HS-5 (cell line): ENCODE measurements around the gene MYO10.
A peak's percentile ranks its signal among the peaks of the same experiment; 100 is the strongest.

ENCODE experiments used
- DNase-seq: peaks from one replicate; pipeline ENCODE4 v3.0.0-alpha.2; 2012; ENCODE audit warnings: low read depth

MYO10 gene

DNA sequence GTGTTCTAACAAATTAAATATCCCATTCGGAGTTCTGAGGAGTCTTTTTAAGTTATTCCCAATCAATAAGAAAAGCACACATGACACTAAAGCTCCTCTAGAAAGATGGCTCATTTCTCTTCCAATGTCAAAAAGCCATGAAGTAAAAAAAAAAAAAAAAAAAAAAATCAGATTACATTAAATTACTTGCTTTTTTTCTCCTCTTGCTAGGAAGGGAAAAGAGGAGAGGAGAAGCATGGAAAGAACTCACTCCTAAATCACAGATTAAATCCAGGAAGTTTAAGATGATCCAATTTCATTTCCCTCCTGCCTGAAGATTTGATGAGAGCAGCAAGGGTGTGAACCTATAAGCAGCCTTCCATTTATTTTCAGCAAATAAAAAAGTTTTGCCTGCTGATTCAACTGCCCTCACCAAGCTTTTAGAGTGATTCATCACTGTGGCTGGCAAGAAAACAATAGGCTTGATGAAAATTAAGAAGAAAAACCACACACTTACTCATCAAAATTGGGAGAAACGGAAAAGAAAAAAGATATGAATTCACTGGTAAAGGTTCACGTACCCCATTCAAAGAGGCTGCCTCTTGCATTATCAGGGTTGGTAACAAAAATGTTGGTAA lies 19.7 kb downstream of the MYO10 start:
- peak; percentile 99 for DNase-seq

DNA sequence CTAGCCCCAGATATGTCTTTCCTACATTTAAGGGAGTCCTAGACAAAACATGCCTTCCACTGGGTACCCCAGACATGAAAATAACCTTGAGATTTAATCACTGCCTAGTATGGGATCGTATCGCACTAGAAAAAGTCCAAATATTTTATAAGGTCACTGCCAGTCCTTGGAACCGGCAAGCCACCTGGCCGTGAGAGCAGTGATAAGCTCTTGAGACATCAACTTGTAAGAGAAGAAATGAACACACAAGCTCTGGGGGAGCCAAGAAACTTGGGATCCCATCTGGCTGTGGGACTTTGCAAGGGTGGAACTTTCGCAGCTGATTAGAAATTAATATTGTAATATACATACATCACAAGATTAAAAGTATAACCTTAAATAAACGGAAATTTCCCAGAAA lies 21.5 kb downstream of the MYO10 start:
- DNase-seq = no peak

DNA sequence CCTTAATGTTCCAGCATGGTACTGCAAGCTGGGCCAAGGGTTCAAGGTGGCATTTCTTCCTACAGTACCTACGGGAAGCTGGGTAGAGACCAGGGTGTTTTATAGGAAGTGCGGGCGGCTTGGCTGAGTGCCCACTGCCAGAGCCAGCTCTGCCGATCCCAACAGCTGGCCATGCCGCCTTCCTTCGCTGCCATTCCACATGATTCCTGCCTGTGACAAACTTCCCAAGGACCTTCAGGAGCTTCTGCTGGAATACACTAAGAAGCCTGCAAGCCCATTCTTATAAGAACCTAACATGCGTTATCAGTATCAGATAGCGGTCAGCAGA lies 22.0 kb downstream of the MYO10 start:
- DNase-seq = no peak

DNA sequence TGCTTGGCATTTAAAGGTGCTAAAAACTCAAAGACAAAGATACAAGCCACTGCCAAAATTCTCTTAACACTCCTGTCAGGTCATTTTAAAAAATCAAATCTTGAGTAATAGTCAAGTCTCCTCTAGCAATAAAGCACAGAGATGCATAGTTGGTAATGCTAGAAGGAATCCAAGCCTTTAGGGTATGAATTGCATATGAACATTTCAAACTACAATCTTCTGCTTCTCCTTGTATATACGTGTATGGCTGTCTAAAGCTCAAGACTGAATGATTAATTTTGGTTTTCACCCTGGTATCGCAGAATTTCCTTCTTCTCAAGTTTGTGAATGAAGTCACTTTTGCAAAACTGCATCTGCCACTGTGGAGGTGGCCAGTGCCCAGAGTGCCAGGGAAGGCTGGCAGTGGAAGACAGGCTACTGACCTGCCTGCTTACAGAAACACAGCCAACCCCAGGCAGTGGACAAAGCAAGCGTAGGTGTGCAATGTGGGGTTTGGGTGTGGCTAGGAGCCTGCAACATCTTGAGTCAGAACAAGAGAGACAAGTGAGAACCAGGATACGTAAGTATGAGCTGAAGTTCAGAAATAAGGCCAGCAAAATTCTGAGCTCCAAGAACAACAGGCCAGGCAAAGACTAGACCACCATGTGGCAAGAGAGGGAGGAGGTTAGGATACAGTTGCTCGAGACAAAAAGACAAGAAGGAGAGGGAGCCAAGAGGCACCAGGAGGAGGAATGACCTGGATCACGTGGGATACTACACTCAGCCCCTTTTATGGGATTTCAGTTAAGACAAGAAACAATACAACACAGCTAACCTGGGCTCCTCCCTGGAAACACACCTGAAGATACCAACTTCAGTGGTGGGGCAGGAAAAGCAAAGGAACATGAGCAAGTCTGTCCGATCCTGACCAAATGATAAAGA lies 22.6 kb downstream of the MYO10 start:
- no peak for DNase-seq

DNA sequence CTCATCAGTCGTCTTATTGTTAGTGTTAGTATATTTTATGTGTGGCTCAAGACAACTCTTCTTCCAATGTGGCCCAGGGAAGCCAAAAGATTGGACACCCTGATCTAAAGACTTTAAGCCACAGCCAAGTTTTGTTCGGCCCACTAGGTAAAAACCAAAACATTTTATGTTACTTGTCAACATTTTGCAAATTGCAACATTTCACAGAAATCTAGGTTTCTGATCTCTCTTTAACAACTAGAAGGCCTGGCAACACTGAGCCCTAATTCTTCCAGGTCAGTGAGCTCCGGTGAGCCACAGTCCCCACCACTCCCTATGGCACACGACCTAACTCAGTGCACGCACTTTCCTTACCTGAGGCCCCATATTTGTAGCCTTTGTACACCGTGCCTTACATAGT lies 24.0 kb downstream of the MYO10 start:
- no peak for DNase-seq

DNA sequence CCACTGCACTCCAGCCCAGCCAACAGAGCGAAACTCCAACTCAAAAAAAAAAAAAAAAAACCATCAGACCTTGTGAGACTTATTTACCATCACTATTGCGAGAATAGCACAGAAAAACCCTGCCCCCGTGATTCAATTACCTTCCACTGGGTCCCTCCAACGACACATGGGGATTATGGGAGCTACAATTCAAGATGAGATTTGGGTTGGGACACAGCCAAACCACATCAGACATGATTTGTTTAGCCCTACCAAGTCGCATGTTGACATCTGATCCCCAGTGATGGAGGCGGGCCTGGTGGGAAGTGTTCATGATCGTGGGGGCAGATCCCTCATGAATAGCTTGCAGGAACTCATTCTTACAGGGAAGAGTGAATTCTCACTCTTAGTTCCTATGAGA lies 26.6 kb downstream of the MYO10 start:
- DNase-seq = no peak

DNA sequence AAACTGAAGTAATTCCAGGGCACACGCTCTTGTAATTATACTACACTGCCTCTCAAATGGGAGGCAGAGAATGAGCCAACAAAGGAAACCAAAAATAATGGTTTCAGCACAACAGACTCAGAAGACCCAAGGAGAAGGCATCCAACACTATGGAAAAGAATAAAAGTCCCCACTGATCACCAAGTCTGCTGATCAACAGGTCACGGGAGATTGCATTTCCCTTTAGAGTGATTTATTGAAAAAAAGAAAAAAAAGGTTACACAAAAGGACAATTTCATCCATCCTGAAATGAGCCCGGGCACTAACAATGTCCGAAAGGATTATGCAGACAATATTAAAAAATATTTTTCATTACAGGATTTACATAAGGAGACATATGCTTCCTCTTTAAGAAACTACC lies 28.8 kb downstream of the MYO10 start:
- DNase-seq = no peak

DNA sequence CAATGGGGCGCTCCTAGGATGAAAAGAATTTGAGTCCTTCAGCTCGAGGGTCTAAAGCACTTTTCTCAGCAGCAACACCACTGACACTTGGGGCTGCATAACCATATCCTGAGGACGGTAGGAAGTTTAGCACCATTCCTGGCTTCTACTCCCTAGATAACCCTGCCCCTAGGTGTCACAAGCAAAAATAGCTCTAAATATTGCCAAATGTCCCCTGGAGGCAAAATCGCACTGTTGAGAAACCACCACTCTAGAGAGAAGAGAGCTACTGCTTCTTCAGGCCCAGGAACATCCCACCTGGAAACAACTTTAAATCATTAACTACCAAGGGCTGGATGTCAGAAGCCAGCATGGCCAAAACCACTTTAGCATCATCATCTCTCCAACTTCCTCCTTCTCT lies 29.8 kb downstream of the MYO10 start:
- DNase-seq = no peak

DNA sequence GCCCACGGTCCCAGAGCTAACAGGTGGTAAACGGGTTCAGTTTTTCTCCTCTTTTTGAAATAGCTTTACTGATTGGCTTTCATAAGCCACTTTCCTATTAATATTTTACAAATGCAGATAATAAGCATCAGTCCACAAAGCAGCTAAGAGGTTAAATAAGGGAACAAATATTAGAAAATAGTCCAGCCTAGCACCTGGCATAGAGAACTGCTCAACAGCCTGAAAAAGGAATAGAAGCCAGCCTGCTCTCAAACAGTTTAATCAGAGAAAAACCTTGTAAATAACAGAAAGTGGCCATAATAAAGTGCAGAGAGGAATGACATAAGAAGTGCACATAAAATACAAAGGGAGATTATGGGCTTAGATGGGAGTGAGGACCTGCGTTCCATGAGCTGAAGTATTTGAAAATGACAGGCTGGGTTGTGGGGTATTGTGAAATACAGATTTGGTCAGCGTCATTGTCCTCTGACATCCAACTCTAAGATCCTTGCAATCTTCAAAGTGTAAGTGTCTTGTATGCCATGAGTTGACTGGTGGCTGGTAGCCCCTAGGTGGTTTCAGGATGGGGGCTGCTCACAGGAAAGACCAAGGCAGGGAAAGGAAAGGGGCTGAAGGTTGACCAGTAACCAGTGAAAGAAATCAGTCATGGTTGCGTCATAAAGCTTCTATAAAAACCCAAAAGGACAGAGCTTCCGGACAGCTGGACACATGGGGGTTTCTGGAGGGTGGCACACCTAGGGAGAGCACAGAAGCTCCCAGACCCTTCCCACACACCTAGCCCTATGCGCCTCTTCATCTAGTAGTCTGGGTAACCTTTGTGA lies 32.4 kb downstream of the MYO10 start:
- no peak for DNase-seq

DNA sequence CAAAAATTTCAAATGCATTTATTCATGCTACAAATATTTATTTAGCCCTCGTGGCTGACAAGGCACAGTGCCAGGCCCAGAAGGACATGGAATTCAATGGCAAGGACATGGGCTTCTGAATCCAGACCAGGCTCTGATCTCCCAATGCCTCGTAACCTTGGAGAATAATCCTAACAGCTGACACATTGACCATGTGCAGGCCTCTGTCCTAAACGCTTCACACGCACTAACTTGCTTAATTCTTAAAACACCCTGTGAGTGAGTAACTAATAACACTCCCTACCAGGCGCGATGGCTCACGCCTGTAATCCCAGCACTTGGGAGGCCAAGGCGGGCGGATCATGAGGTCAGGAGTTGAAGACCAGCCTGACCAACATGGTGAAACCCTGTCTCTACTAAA lies 33.2 kb downstream of the MYO10 start:
- no peak for DNase-seq

DNA sequence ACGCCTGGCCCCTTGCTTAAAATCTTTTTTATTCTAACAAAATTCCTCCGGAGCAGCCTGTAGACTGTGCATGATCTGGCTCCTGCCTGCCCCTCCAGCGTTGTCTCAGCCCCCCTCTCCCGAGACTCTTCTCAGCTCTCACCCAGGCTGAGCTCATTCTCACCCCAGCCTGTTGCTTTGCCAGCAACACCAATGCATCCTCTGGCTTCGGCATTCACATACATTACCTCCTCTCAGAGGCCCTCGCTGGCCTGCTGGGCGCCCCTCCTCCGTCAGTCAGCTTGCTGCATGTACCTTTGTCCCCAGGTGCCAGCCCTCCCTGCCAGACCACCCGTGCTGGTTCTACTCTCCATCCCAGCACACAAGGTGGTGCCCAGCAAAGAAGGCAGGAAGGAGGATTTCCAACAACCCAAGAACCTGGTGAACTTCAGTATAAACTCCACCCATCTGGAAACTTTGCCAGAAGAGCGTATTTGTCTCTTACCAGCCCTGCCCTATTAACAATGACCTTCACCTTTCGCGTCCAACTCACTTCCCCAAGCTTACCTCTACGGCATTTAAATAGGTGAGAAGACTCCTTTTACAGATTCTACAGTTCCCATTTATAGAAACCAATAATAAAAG lies 35.0 kb downstream of the MYO10 start:
- no peak for DNase-seq

DNA sequence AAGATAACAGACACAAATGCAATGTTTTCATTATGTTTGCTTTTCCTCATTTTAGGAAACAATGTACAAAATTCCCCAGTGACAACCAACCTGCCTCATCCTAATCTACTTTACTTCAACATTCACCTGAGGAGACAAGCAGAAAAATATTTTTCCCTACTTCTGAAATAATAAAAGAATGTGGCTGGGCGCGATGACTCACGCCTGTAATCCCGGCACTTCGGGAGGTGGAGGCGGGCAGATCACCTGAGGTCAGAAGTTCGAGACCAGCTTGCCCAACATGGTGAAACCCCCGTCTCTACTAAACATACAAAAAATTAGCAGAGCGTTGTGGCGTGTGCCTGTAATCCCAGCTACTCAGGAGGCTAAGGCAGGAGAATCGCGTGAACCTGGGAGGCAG lies 36.9 kb downstream of the MYO10 start:
- DNase-seq = no peak

DNA sequence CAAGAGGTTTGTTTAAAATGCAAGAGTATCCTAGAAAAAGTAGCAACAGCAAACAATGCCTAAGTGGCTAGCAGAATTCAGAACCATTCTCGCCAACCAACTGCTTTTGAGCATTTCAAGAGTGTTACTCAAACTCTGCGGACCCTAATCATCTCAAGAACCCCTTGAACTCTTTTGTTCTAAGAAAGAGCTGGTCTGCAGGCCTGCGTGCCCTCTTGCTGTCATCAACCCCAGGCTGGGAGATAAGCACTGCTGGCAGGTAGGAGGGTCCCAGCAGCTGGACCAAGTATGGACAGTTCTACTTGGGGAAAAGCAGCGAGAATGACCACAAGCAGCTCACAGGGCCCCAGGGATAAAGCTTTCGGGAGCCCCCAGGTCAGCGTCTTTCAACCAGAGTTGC lies 38.3 kb downstream of the MYO10 start:
- no peak for DNase-seq

DNA sequence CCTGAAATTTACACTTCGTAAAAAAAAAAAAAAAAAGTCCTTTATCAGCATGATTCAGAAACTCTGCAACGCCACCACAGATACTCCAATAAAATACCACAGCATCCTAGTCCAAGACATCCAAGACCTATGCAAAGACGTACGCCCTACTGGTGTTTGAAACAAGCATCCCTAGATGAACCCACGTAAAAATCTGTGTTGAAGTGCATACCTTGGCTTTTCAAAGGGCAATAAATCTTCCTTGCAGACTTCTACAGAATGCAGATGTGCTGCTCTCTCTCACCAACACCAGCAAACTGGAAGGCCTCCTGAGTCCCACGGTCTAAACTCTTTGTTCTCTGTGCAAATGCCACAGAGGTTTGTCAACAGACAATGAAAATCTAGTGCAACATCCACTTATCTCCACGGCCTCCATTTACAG lies 38.8 kb downstream of the MYO10 start:
- no peak for DNase-seq

DNA sequence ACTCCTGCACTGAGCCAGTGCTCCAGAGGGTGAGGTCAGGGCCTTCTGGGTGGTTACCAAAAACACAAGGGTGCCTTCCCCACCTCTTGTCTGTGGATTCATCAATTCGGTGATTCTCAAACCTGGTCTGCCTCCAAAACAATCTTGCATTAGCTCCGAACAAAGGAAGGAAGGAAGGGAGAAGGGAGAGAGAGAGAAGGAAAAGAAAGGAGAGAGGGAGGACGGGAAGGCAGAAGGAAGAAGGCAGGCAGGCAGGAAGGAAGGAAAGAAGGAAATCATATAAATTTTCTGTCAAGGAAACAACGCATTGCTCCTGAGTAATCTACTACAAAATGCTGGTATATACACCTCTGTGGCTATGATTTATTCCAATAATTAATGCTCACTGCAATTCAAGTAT lies 39.3 kb downstream of the MYO10 start:
- DNase-seq = no peak

DNA sequence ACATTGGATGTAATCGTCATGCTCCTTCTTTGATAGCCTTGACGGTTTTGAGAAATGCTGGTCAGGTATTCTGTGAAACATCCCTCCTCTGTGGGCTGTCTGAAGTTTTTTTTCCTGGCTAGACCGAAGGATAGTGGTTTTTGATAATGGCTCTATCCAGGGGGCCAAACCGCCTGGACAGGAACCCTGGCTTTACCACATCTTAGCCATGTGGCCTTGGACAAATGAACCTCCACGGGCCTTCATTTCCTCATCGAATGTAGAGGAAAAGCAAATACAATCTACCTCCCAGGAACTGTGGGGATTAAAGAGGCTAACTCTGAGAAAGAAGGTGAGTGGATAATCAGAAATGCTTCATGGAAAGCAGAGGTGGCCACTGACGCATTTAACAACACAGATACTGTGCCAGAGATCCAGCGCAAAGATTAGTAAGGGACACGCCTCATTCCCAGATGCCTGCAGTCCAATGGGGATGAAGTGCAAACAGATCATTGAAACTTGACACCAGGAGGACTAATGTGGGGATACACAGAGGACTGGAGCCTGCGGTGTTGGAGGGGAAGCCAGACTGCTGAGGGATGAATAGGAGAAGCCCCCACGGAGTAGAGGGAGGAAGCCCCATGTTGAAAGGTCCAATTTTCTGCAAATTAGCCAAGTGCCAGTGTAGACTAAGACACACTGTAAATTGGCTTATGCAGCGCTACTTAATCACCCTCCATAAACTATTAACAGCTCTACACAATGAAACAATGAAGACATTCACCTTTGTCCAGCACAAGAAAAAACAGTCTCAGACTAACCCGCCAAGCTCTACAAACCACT lies 41.6 kb downstream of the MYO10 start:
- no peak for DNase-seq

DNA sequence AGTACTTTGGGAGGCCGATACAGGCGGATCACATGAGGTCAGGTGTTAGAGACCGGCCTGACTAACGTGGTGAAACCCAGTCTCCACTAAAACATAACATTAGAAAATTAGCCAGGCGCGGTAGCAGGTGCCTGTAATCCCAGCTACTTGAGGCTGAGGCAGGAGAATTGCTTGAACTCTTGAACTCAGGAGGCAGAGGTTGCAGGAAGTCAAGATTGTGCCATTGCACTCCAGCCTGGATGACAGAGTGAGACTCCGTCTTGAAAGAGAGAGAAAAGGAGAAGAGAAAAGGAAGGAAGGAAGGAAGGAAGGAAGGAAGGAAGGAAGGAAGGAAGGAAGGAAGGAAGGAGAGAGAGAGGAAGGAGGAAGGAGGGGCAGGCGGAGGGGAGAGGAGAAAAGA lies 45.1 kb downstream of the MYO10 start:
- DNase-seq = no peak

DNA sequence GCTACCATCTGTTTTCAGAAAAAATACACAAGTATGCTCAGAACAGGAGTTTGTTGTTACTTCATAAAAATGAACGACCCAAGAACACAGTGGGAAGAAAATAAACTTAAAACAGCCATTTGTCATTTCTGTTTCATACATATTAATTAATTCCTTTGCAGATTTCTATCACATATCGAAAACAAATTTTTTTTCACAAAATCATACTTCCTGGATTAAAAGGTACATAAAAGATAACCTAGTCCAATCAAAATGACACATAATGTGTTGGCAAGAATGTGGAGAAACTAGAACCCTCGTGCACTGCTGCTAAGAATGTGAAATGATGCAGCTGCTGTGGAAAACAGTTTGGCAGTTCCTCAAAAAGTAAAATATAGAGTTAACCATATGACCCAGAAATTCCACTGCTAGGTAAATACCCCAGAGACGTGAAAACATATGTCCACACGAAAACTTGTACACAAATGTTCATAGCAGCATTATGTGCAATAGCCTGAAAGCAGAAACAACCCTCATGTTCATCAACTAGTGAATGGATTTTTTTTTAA lies 46.0 kb downstream of the MYO10 start:
- DNase-seq = peak; percentile 92

DNA sequence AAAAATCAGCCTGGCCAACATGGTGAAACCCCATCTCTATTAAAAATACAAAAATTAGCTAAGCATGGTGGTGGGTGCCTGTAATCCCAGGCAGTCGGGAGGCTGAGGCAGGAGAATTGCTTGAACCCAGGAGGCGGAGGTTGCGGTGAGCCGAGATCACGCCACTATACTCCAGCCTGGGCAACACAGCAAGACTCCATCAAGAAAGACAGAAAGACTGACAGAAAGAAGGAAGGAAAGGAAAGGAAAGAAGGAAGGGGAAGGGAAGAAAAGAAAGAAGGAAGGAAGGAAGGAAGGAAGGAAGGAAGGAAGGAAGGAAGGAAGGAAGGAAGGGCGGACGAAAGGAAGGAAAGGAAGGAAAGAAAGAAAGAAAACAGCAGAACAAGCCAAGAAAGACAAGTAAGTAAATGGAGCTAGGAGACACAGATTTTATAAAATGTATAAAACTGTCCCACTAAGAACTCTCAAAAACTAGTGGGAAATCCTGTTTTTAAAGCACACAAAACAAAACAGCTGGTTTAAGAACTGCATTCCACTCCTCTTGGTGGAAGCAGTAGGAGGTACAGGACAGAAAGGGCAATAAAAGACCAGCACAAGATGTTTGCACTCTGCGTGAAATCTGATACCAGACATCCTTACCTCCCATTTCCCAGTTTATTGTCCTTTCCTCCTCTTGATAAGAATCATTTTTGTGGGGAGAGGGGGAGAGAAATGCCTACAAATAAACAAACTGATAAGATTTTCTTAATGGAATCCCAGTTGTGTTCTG lies 46.7 kb downstream of the MYO10 start:
- peak; percentile 69 for DNase-seq

DNA sequence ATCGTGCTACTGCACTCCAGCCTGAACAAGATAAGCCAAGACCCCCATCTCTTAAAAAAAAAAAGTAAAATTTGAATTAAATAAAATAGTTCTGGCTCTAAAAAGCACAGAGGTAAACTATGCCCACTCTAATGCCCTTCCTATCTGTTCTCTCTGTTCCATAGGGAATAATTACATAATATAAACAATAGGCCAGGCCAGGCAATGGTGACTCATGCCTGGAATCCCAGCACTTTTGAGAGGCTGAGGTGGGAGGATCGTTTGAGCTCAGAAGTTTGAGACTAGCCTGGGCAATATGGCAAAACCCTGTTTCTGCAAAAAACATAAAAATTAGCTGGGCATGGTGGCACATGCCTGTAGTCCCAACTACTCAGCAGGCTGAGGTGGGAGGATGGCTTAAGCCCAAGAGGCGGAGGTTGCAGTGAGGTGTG lies 47.4 kb downstream of the MYO10 start:
- DNase-seq = peak; percentile 61
